ENCODE data around the gene SRMS.

SRMS gene

GRCh38 chr20:63553251-63553932 is 5.8 kb upstream of the SRMS start:
- DNase-seq (ENCODE audit: low read depth, low spot score): peak; percentile 79

GRCh38 chr20:63552481-63553249 is 5.1 kb upstream of the SRMS start:
- no peak for DNase-seq (ENCODE audit: low read depth, low spot score)

GRCh38 chr20:63551068-63551467 is 3.5 kb upstream of the SRMS start:
- DNase-seq (ENCODE audit: low read depth, low spot score): no peak

GRCh38 chr20:63549679-63550282 is 2.2 kb upstream of the SRMS start:
- DNase-seq (ENCODE audit: low read depth, low spot score): no peak

GRCh38 chr20:63549019-63549418 is 1.5 kb upstream of the SRMS start:
- DNase-seq (ENCODE audit: low read depth, low spot score): no peak

- DNase-seq (ENCODE audit: low read depth, low spot score): no peak
Observed at GRCh38 chr20:63548542-63548941, 993 bp upstream of the SRMS start.

GRCh38 chr20:63546956-63547724 is 409 bp downstream of the SRMS start:
- DNase-seq (ENCODE audit: low read depth, low spot score): no peak

- no peak for DNase-seq (ENCODE audit: low read depth, low spot score)
Observed at GRCh38 chr20:63546256-63546955, 1.1 kb downstream of the SRMS start.

- no peak for DNase-seq (ENCODE audit: low read depth, low spot score)
Observed at GRCh38 chr20:63545814-63546213, 1.7 kb downstream of the SRMS start.

- DNase-seq (ENCODE audit: low read depth, low spot score): no peak
Observed at GRCh38 chr20:63544958-63545516, 2.5 kb downstream of the SRMS start.

GRCh38 chr20:63544241-63544957 is 3.1 kb downstream of the SRMS start:
- DNase-seq (ENCODE audit: low read depth, low spot score): no peak

- no peak for DNase-seq (ENCODE audit: low read depth, low spot score)
Observed at GRCh38 chr20:63543733-63544132, 3.8 kb downstream of the SRMS start.

GRCh38 chr20:63543131-63543530 is 4.4 kb downstream of the SRMS start:
- no peak for DNase-seq (ENCODE audit: low read depth, low spot score)

GRCh38 chr20:63542696-63543095 is 4.9 kb downstream of the SRMS start:
- no peak for DNase-seq (ENCODE audit: low read depth, low spot score)

- DNase-seq (ENCODE audit: low read depth, low spot score): no peak
Observed at GRCh38 chr20:63542031-63542559, 5.5 kb downstream of the SRMS start.

GRCh38 chr20:63541371-63541770 is 6.2 kb downstream of the SRMS start:
- no peak for DNase-seq (ENCODE audit: low read depth, low spot score)

GRCh38 chr20:63540417-63541186 is 6.9 kb downstream of the SRMS start:
- no peak for DNase-seq (ENCODE audit: low read depth, low spot score)

GRCh38 chr20:63539441-63540370 is 7.8 kb downstream of the SRMS start:
- DNase-seq (ENCODE audit: low read depth, low spot score): no peak

Data from activated naive CD8-positive, alpha-beta T cell treated with anti-CD3 and anti-CD28 coated beads, Interleukin-2, amount 50 U/mL, for 16 hours (primary cell).